ENCODE measurements around the gene CRX. TPM values are rescaled to one million over a fixed set of nuclear protein-coding genes. Genes with fewer than 3 reads are reported as not detected.

Gene CRX
- total and polyA plus RNA-seq, 4 donors, result 0.04 TPM; not detected in 3

- Histone ChIP-seq H3K27me3 (ENCODE audit: control insufficient read depth in 4 of 4, insufficient read depth in 4 of 4, low read length in 3 of 4) (no peaks in the 10 kb centered on the region), H3K9me3 (ENCODE audit: control insufficient read depth in 4 of 4, low read length in 3 of 4) (no peaks in the 10 kb centered on the region), H3K4me3 (ENCODE audit: low read depth in 1 of 3, low read length in 3 of 3) (no peak overlapping the region), H3K36me3 (ENCODE audit: control insufficient read depth in 4 of 4, insufficient read depth in 3 of 4, low read depth in 1 of 4, low read length in 3 of 4) (no peaks in the 10 kb centered on the region), H3K4me1 (ENCODE audit: control insufficient read depth in 4 of 4, insufficient read depth in 4 of 4, low read length in 3 of 4) (no peaks in the 10 kb centered on the region), H3K9ac (ENCODE audit: low read depth in 1 of 2, low read length in 2 of 2) (no peak overlapping the region), H3K27ac (ENCODE audit: low read depth in 1 of 2, low read length in 2 of 2) (no peak overlapping the region)
- 35% methylated on average over 10 of the region's 10 CpGs for WGBS
- no peak for DNase-seq (ENCODE audit: low spot score)
- no peak for TF ChIP-seq ZBTB33 (IDR thresholded peaks at IDR 0.05)
Observed at GRCh38 chr19:47839913-47840312, 18.2 kb downstream of the CRX start.

DNA sequence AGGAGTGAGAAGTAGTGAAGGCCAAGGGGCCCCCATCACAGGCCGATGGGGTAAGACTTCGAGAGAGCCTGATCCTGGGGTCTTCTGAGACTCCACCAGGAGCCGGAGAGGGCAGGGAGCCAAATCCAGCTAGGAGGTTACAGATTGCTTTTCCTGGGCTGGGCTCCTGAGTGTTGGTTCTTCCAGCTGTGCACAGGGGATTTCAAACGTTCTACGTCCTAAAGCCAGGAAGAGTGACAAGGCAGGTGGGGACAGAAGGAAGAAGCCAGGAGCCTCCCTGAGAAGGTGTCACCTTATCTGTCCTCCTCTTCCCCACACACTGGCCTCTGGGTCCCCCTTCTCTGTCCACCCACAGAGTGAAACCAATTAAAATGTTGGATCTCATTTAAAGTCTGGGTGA, 21.2 kb downstream of the CRX start:
- Histone ChIP-seq H3K9ac (ENCODE audit: low read depth in 1 of 2, low read length in 2 of 2) (no peak overlapping the region), H3K27ac (ENCODE audit: low read depth in 1 of 2, low read length in 2 of 2) (no peak overlapping the region), H3K27me3 (ENCODE audit: control insufficient read depth in 4 of 4, insufficient read depth in 4 of 4, low read length in 3 of 4) (no peaks in the 10 kb centered on the region), H3K4me3 (ENCODE audit: low read depth in 1 of 3, low read length in 3 of 3) (no peak overlapping the region), H3K9me3 (ENCODE audit: control insufficient read depth in 4 of 4, low read length in 3 of 4) (no peaks in the 10 kb centered on the region), H3K4me1 (ENCODE audit: control insufficient read depth in 4 of 4, insufficient read depth in 4 of 4, low read length in 3 of 4) (no peaks in the 10 kb centered on the region), H3K36me3 (ENCODE audit: control insufficient read depth in 4 of 4, insufficient read depth in 3 of 4, low read depth in 1 of 4, low read length in 3 of 4) (no peaks in the 10 kb centered on the region)
- no peak for TF ChIP-seq HNF4G (IDR thresholded peaks at IDR 0.05)
- TF ChIP-seq CTCF (IDR thresholded peaks at IDR 0.05; ENCODE audit: low read depth, low read length, missing input control), result no peak
- no peak for TF ChIP-seq TAF1 (conservative IDR thresholded peaks at IDR 0.05)
- TF ChIP-seq NR2F2 (IDR thresholded peaks at IDR 0.05), result no peak
- TF ChIP-seq GABPA (IDR thresholded peaks at IDR 0.05 in 1 of 2, conservative IDR thresholded peaks at IDR 0.05 in 1 of 2), result no peak
- no peak for TF ChIP-seq ZBTB33 (IDR thresholded peaks at IDR 0.05)
- no peak for TF ChIP-seq FOXA2 (IDR thresholded peaks at IDR 0.05)
- no peak for TF ChIP-seq RAD21 (IDR thresholded peaks at IDR 0.05)
- TF ChIP-seq, protein P1, sequence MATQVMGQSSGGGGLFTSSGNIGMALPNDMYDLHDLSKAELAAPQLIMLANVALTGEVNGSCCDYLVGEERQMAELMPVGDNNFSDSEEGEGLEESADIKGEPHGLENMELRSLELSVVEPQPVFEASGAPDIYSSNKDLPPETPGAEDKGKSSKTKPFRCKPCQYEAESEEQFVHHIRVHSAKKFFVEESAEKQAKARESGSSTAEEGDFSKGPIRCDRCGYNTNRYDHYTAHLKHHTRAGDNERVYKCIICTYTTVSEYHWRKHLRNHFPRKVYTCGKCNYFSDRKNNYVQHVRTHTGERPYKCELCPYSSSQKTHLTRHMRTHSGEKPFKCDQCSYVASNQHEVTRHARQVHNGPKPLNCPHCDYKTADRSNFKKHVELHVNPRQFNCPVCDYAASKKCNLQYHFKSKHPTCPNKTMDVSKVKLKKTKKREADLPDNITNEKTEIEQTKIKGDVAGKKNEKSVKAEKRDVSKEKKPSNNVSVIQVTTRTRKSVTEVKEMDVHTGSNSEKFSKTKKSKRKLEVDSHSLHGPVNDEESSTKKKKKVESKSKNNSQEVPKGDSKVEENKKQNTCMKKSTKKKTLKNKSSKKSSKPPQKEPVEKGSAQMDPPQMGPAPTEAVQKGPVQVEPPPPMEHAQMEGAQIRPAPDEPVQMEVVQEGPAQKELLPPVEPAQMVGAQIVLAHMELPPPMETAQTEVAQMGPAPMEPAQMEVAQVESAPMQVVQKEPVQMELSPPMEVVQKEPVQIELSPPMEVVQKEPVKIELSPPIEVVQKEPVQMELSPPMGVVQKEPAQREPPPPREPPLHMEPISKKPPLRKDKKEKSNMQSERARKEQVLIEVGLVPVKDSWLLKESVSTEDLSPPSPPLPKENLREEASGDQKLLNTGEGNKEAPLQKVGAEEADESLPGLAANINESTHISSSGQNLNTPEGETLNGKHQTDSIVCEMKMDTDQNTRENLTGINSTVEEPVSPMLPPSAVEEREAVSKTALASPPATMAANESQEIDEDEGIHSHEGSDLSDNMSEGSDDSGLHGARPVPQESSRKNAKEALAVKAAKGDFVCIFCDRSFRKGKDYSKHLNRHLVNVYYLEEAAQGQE (IDR thresholded peaks at IDR 0.05), result no peak
- TF ChIP-seq SP1 (IDR thresholded peaks at IDR 0.05), result no peak
- no peak for TF ChIP-seq RXRA (IDR thresholded peaks at IDR 0.05)
- TF ChIP-seq FOXA1 (IDR thresholded peaks at IDR 0.05), result no peak
- no peak for TF ChIP-seq JUND (IDR thresholded peaks at IDR 0.05)
- no peak for TF ChIP-seq EGR1 (IDR thresholded peaks at IDR 0.05; ENCODE audit: low read depth in 2 of 2)
- no peak for DNase-seq (ENCODE audit: low spot score)
- 88% methylated on average over 5 of the region's 5 CpGs for WGBS
